Right atrium auricular region (tissue), 2 donors: ENCODE measurements around the gene KRTAP5-5. TPM values are rescaled to one million over a fixed set of nuclear protein-coding genes. Genes with fewer than 3 reads are reported as not detected.

ENCODE experiments used
- DNase-seq: peaks from one replicate; pipeline ENCODE4 v3.0.0-alpha.2; 2019; ENCODE audit warnings: low spot score
- H3K27ac ChIP-seq, 2 donors: fragments of 200-600 bp; sonication (generic); 1 replicate in 1 of 2; 2 replicates in 1 of 2; pipeline ENCODE4 v1.5.1; 2016 to 2019
- H3K27me3 ChIP-seq, 2 donors: fragments of 200-600 bp; sonication (generic); one replicate each; pipeline versions ENCODE4 v1.5.1 to v1.6.0; 2017 to 2019
- H3K36me3 ChIP-seq: fragments of 200-600 bp; sonication (generic); one replicate; pipeline ENCODE4 v1.5.1; 2016
- H3K4me1 ChIP-seq, 2 donors: fragments of 200-600 bp; sonication (generic); one replicate each; pipeline versions ENCODE4 v1.5.1 to v1.6.0; 2017 to 2019
- H3K4me3 ChIP-seq, 2 donors: fragments of 200-600 bp; sonication (generic); 1 replicate in 1 of 2; 2 replicates in 1 of 2; pipeline ENCODE4 v1.5.1; 2017 to 2019; ENCODE audit warnings: mild to moderate bottlenecking in 1 of 2, moderate library complexity in 1 of 2
- H3K9me3 ChIP-seq, 2 donors: fragments of 200-600 bp; sonication (generic); one replicate each; pipeline ENCODE4 v1.5.1; 2019
- total RNA-seq, 2 donors: library from RNA; depleted of rRNA; stranded (reverse); fragments of >200 nt; gene quantifications; one replicate each; pipeline ENCODE4 v1.1.0, GENCODE V29; 2016
- TF ChIP-seq, protein P1 (sequence below), 2 donors: fragments of 200-600 bp; sonication (generic); IDR thresholded peaks; one replicate each; pipeline ENCODE4 v1.5.1; 2019; ENCODE audit warnings: antibody characterized with exemption in 2 of 2

KRTAP5-5 gene
- total RNA-seq, 2 donors from 2014 or later: not detected

DNA sequence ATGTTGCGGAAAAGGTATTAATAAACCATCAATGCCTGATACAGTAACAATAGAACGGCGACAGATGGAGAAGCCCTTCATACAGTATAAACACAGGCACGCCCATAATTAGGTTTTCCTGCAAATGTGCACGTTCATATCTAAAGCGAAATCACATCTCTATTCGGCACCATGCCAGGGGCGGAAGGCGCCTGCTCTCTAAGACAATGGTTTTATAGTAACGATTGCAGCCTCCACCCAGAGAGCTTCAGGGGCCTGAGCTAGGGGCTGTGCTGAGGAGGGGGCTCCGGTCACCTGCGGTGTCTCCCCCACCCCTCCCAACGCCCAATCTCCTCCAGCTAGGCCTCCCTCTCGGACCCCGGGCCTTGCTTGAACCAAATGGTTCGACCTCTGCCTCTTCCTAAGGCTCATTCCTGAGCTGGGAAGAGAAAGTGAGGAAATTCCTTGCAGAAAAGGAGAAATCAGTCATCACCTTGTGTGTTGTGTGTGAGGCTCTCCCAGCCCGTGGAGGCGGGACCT, 9.6 kb downstream of the KRTAP5-5 start:
- H3K27ac ChIP-seq: no peak overlapping the region
- no peaks in the 10 kb centered on the region for H3K27me3 ChIP-seq
- H3K36me3 ChIP-seq: no peaks in the 10 kb centered on the region
- no peak overlapping the region for H3K4me3 ChIP-seq
- no peaks in the 10 kb centered on the region for H3K4me1 ChIP-seq
- DNase-seq: no peak
- no peaks in the 10 kb centered on the region for H3K9me3 ChIP-seq
- TF ChIP-seq, protein P1, sequence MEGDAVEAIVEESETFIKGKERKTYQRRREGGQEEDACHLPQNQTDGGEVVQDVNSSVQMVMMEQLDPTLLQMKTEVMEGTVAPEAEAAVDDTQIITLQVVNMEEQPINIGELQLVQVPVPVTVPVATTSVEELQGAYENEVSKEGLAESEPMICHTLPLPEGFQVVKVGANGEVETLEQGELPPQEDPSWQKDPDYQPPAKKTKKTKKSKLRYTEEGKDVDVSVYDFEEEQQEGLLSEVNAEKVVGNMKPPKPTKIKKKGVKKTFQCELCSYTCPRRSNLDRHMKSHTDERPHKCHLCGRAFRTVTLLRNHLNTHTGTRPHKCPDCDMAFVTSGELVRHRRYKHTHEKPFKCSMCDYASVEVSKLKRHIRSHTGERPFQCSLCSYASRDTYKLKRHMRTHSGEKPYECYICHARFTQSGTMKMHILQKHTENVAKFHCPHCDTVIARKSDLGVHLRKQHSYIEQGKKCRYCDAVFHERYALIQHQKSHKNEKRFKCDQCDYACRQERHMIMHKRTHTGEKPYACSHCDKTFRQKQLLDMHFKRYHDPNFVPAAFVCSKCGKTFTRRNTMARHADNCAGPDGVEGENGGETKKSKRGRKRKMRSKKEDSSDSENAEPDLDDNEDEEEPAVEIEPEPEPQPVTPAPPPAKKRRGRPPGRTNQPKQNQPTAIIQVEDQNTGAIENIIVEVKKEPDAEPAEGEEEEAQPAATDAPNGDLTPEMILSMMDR (IDR thresholded peaks at IDR 0.05): no peak

DNA sequence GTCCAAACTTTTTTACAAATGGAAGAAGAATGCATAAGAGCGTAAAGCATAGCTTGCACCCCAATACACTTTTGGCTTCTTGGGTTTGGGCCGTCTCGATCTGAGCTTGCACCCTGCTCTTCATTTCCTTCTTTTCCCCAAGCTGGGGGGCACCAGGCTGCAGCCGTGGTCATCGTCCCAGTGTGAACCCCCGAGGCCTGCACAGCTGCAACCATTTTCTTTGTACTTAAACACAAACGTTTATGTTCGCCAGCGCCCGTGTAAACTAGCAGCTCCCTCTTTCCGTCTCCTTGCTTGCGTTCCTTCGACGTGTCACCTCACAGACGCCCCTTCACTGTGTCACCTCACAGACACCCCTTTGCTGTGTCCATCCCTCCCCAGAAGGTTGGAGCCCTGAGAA, 10.1 kb downstream of the KRTAP5-5 start:
- Histone ChIP-seq H3K27me3 (no peaks in the 10 kb centered on the region), H3K4me1 (no peaks in the 10 kb centered on the region), H3K36me3 (no peaks in the 10 kb centered on the region), H3K27ac (no peak overlapping the region), H3K4me3 (no peak overlapping the region), H3K9me3 (no peaks in the 10 kb centered on the region)
- no peak for DNase-seq
- TF ChIP-seq, protein P1 (IDR thresholded peaks at IDR 0.05): no peak

DNA sequence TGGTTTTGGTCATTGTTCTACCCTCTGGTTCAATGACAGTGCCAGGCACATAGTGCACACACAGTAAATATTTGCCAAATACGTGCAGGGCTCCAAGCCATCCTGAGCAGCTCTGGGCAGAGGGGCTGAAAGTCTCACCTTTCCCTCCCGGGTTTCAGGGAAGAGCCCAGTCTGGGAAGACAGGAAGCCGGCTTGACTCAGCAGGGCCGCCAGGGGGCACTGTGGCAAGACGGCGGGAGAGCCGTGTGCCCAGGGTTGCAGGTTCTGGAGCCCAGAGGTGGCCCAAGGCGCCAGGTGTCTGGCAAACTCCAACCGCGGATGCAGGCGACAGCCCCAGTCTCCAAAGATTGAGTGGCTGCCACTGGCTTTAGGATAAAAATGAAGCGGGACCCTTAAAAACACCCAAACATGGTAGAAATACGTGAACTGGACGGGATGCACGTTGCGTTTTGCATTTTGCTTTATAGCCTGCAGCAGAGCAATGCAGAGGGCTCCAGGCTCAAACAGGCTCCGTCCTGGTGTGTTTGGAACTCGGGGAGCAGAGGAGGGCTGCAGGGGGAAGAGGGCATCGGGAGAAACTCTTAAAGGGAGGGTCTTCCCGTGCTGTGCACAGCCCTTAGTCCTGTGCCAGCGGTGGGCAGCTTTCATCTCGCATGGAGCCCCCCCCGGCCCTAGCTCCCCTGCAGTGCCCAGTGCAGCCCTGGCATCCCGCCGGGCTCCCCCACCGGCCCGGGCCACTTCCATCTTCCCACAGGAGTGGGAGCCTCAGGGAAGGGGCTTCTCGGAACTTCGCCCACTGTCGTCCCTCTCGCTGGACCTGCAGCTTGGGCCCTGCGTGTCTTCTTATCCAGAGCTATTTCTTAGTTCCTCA, 10.7 kb downstream of the KRTAP5-5 start:
- H3K27ac ChIP-seq: no peak overlapping the region
- no peak overlapping the region for H3K4me3 ChIP-seq
- no peak for DNase-seq
- H3K4me1 ChIP-seq: no peaks in the 10 kb centered on the region
- H3K27me3 ChIP-seq: no peaks in the 10 kb centered on the region
- no peaks in the 10 kb centered on the region for H3K9me3 ChIP-seq
- TF ChIP-seq, protein P1 (IDR thresholded peaks at IDR 0.05): peak; percentile 34 to 79
- no peaks in the 10 kb centered on the region for H3K36me3 ChIP-seq

DNA sequence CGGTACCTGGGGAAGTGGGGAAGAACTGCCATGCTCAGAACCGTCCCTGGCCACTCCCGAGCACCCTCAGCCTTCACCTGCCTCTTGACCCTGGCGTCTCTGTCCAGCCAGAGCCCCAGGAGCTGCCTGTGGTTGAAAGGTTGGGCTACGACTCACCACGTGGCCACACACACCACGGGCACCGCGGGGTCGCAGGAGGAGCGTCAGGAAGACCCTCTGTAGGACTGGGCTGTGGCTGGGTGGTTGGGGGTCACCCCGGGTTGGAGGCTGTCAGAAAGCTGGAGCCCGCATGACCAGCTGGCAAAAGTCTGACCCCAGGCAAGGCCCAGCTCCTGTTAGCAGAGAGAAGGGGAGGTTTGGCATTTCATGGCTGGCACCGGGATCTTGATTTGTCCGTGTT, 11.5 kb downstream of the KRTAP5-5 start:
- H3K4me1 ChIP-seq: no peaks in the 10 kb centered on the region
- no peaks in the 10 kb centered on the region for H3K9me3 ChIP-seq
- H3K4me3 ChIP-seq: no peak overlapping the region
- no peaks in the 10 kb centered on the region for H3K36me3 ChIP-seq
- TF ChIP-seq, protein P1 (IDR thresholded peaks at IDR 0.05): no peak
- no peak overlapping the region for H3K27ac ChIP-seq
- H3K27me3 ChIP-seq: no peaks in the 10 kb centered on the region
- DNase-seq: no peak

DNA sequence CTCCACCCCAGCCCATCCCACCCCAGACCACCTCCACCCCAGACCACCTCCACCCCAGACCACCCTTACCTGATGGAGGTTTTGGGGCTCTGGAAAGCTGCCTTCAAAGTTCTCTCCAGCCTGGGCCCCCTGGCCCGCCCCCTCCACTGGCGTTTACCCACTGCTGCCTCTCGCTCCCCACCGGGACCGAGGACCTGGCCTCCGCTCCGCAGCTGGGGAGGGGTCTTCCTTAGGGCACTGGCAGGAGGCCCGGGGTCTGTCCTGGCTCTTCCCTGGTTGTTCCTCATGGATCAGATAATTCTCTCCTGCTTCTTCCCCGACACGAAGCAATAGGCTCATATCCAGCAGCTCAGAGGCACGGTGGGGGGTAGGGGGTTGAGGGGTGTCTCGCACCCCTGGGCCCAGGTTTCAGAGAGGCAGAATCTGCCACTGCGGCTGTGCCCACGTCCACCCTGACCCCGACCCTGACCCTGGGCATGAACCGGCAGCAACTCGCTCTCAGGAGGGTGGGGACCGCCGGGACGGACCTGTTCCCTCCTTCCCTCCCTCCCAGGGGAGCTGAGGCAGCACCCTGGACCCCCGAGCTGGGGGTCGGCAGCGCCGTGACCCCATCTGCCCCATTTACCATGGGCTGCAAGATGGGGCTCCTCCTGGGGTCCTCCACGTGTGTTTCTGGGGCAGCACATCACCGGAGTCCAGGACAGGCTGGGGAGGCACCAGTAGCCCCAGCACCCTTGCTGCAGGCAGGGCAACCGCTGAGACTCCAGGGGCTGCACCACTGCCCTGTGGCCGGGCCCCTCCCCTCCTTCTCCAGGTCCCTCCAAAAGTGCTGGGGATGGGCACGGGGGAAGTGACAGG, 12.9 kb downstream of the KRTAP5-5 start:
- no peaks in the 10 kb centered on the region for H3K36me3 ChIP-seq
- no peaks in the 10 kb centered on the region for H3K27me3 ChIP-seq
- TF ChIP-seq, protein P1 (IDR thresholded peaks at IDR 0.05): no peak
- H3K4me1 ChIP-seq: no peaks in the 10 kb centered on the region
- H3K27ac ChIP-seq: no peak overlapping the region
- DNase-seq: no peak
- no peak overlapping the region for H3K4me3 ChIP-seq
- no peaks in the 10 kb centered on the region for H3K9me3 ChIP-seq
